A673 (cell line): ENCODE data around the gene KIF3A. TPM values are rescaled to one million over a fixed set of nuclear protein-coding genes. Genes with fewer than 3 reads are reported as not detected.

Experiments
- BruUV-seq: library from RNA; stranded (reverse); fragments of 400-500 nt; replicated peaks from 2 replicates; lab custom pipeline; 2021; lab: Mats Ljungman, UMichigan
- CTCF ChIA-PET: fragments of 300-600 bp; sonication (Branson Sonifier 250); formaldehyde crosslinking; loops from one replicate; lab custom pipeline; 2022; ENCODE audit warnings: antibody characterized with exemption; lab: Charles Lee
- POLR2A ChIA-PET: fragments of 300-600 bp; sonication (Branson Sonifier 250); formaldehyde crosslinking; loops from one replicate; lab custom pipeline; 2022; ENCODE audit warnings: antibody characterized with exemption; ENCODE audit not compliant: low non-redundant PET; lab: Charles Lee
- DNase-seq: peaks from one replicate; pipeline ENCODE4 v3.0.0-alpha.2; 2015; ENCODE audit warnings: low spot score
- H3K27ac ChIP-seq: fragments of 200-600 bp; sonication (generic); 2 replicates; pipeline ENCODE4 v1.5.1; 2016; ENCODE audit warnings: mixed run types, low read depth, mild to moderate bottlenecking, mixed read lengths, antibody characterized with exemption, low read length; ENCODE audit not compliant: poor library complexity, severe bottlenecking
- H3K27me3 ChIP-seq: fragments of 200-600 bp; sonication (generic); replicated peaks from 2 replicates; pipeline ENCODE4 v1.6.1; 2017; ENCODE audit warnings: mixed run types, low read depth, mild to moderate bottlenecking, mixed read lengths, antibody characterized with exemption, low read length; ENCODE audit not compliant: insufficient read depth, poor library complexity
- H3K36me3 ChIP-seq: fragments of 200-600 bp; sonication (generic); 2 replicates; pipeline ENCODE4 v1.6.1; 2016; ENCODE audit warnings: mixed run types, mild to moderate bottlenecking, mixed read lengths, antibody characterized with exemption, low read length; ENCODE audit not compliant: insufficient read depth, poor library complexity, severe bottlenecking
- H3K4me1 ChIP-seq: fragments of 200-600 bp; sonication (generic); 2 replicates; pipeline ENCODE4 v1.6.1; 2017; ENCODE audit warnings: mixed run types, mild to moderate bottlenecking, mixed read lengths, antibody characterized with exemption, low read length; ENCODE audit not compliant: insufficient read depth, poor library complexity, severe bottlenecking
- H3K4me3 ChIP-seq: fragments of 200-600 bp; sonication (generic); 2 replicates; pipeline ENCODE4 v1.5.1; 2016; ENCODE audit warnings: low read depth, mixed run types, mild to moderate bottlenecking, mixed read lengths, low read length; ENCODE audit not compliant: poor library complexity, severe bottlenecking
- H3K9me3 ChIP-seq: fragments of 200-600 bp; sonication (generic); 2 replicates; pipeline ENCODE4 v1.6.1; 2016; ENCODE audit warnings: mixed run types, low read depth, mild to moderate bottlenecking, mixed read lengths, antibody characterized with exemption, low read length; ENCODE audit not compliant: poor library complexity, severe bottlenecking
- CTCF ChIP-seq: fragments of 300-800, 200-600 bp; sonication (generic); conservative IDR thresholded peaks from 2 replicates; pipeline ENCODE4 v1.5.1; 2017; ENCODE audit warnings: low read depth, mild to moderate bottlenecking, antibody characterized with exemption, low read length, moderate library complexity, mixed read lengths
- EZH2 ChIP-seq: fragments of 200-600 bp; sonication (generic); IDR thresholded peaks from 2 replicates; pipeline ENCODE4 v1.6.1; 2017; ENCODE audit warnings: borderline replicate concordance, low read depth, mild to moderate bottlenecking, mixed read lengths, antibody characterized with exemption, low read length; ENCODE audit not compliant: poor library complexity, severe bottlenecking
- intact Hi-C: fragments of 100-400 bp; cut with micrococcal nuclease; formaldehyde crosslinking; loops from one replicate; pipeline ENCODE4 v1.10.0; 2022; ENCODE audit not compliant: unreplicated experiment
- total RNA-seq: library from RNA; stranded (reverse); gene quantifications from 2 replicates; pipeline ENCODE4 v1.2.3, GENCODE V29; 2021

The KIF3A gene
- total RNA-seq, 1 experiment from 2014 or later, result 19.1 TPM

DNA sequence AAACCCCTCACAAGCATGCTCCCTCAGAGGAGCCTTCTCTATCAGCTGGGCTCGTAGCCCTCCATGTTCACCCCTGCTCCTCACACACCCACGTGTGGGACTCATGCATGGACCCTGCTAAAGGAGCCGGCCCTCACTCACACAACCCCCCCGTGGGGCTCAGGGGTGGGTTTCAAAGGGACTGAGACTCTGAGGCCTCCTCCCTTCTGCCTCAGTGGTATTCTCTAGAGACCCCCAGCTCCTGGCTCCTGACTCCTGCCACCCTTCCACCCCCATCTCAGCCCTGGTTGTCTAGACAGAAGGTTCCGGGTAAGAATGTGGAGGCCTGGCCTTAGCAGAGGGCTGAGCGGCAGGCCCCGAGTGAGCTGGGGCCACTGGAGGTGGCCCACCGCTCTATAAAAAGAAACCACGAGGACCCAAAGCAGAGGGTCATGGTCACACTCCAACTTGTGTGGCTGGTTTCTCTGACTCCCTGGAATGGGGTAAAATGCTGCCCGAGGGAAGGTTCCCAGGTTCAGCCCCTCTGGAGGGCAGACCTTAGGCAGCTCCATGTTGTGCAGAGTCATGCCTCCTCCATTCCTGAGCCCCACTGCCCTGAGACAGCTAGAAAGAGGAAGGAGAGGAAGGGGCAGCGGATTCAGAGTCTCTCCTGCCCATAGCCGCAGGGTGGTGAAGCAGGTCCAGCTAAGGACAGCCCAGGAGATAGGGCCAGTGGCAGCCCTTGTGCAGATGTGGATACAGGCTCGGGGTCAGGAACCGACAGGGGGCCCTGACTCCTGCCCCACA is 28.9 kb upstream of the KIF3A start:
- Histone ChIP-seq H3K27ac (no peak overlapping the region), H3K9me3 (no peaks in the 10 kb centered on the region), H3K27me3 (no peaks in the 10 kb centered on the region), H3K4me1 (no peaks in the 10 kb centered on the region), H3K4me3 (no peak overlapping the region), H3K36me3 (peaks cover 6% of the 10 kb centered on the region)
- TF ChIP-seq EZH2 (no peak), CTCF (no peak)
- BruUV-seq, result no TSS peak
- no peak for DNase-seq
- intact Hi-C loops, result no loop called here
- ChIA-PET POLR2A (no interaction called here), CTCF (no interaction called here)

DNA sequence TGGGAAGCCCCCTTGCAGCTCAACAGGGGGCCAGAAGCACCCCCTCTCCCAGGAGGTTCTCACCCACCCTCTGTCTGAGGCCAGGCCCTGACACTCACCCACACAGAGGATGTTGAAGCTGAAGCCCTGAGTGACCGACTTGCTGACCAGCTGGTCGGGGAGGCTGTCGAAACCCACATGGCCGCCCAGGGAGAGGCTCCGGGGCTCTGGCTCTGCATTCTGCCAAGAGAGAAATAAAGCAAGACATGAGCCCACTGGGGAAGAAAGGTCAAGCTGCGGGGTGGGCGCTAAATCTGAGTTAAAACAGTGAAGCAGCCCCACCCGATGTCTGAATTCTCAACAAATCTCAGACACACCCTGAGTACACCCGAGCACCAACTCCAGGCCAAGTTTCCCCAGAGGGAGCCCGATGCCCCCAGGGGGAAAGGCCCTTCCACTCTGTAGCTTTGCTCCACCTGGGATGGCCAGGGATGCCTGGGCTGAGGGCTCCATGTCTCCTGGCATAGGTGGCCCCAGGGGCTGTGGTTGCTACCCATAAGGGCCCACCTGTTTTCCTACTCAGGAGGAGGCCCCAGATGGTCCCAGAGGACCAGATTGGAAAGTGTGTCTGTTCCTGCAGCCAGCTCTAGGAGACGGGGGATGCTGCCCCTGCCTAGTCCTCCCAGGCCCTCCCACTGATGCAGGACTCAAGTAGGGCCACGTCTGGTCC is 28.1 kb upstream of the KIF3A start:
- H3K36me3 ChIP-seq, result peaks cover 6% of the 10 kb centered on the region
- no peak for DNase-seq
- no peak overlapping the region for H3K27ac ChIP-seq
- no TSS peak for BruUV-seq
- H3K27me3 ChIP-seq, result no peaks in the 10 kb centered on the region
- no peak overlapping the region for H3K4me3 ChIP-seq
- no peaks in the 10 kb centered on the region for H3K9me3 ChIP-seq
- H3K4me1 ChIP-seq, result no peaks in the 10 kb centered on the region
- CTCF ChIA-PET, result no interaction called here
- POLR2A ChIA-PET, result no interaction called here
- TF ChIP-seq CTCF, result no peak
- no peak for TF ChIP-seq EZH2
- intact Hi-C loops, result no loop called here

- TF ChIP-seq CTCF (no peak), EZH2 (no peak)
- Histone ChIP-seq H3K4me1 (no peaks in the 10 kb centered on the region), H3K9me3 (no peaks in the 10 kb centered on the region), H3K27ac (no peak overlapping the region), H3K4me3 (no peak overlapping the region), H3K36me3 (peaks cover 6% of the 10 kb centered on the region), H3K27me3 (no peaks in the 10 kb centered on the region)
- DNase-seq, result no peak
- intact Hi-C loops, result no loop called here
- CTCF ChIA-PET, result interaction anchor here (0.8 kb wide), 1 partner anchor 10 kb away, joined by 3 read pairs; no protein-coding TSS in a partner anchor
- POLR2A ChIA-PET, result no interaction called here
- BruUV-seq, result no TSS peak
These were observed 27.4 kb upstream of the KIF3A start for GRCh38 chr5:132764671-132765238.
